GM12878 (cell line): Measurements from ENCODE around the gene APOBEC3C. TPM values are rescaled to one million over a fixed set of nuclear protein-coding genes. Genes with fewer than 3 reads are reported as not detected.
A peak's percentile ranks its signal among the peaks of the same experiment; 100 is the strongest.

ENCODE experiments used
- ASH2L ChIP-seq: fragments of 300-600, 200-600 bp; sonication (generic); IDR thresholded peaks from 2 replicates; pipeline ENCODE4 v1.6.1; 2017; ENCODE audit warnings: low read depth, mild to moderate bottlenecking, borderline replicate concordance
- CBX3 ChIP-seq: fragments of 200-600 bp; sonication (generic); IDR thresholded peaks from 2 replicates; pipeline ENCODE4 v1.6.1; 2016; ENCODE audit warnings: low read depth, borderline replicate concordance
- CBX5 ChIP-seq: sonication (generic); IDR thresholded peaks from 2 replicates; pipeline ENCODE4 v1.6.1; 2016; ENCODE audit warnings: low read depth, moderate library complexity, mild to moderate bottlenecking, inconsistent platforms
- CREB1 ChIP-seq: IDR thresholded peaks from 2 replicates; pipeline ENCODE4 v1.6.1; 2012; ENCODE audit warnings: low read depth, mild to moderate bottlenecking, inconsistent platforms
- EED ChIP-seq: sonication (generic); IDR thresholded peaks from 2 replicates; pipeline ENCODE4 v1.6.1; 2016; ENCODE audit warnings: antibody characterized with exemption, low read depth
- KDM1A ChIP-seq: fragments of 200-600 bp; sonication (generic); IDR thresholded peaks from 2 replicates; pipeline ENCODE4 v1.6.1; 2016; ENCODE audit warnings: borderline replicate concordance
- ZBED1 ChIP-seq: IDR thresholded peaks from 2 replicates; pipeline ENCODE4 v1.6.1; 2016; ENCODE audit warnings: borderline replicate concordance
- polyA plus RNA-seq, 11 experiments: library from polyadenylated mRNA; depleted of rRNA in 4 of 11; unstranded in 6 of 11; stranded (reverse) in 5 of 11; fragments of >200 nt; fragmentation: Nextera tagmentation in 4 of 11; fragmentation: Illumina TruSeq in 1 of 11; extraction: Ambion mirVana in 4 of 11; extraction: Trizol in 1 of 11; gene quantifications; 1 replicate in 1 of 11; 2 replicates in 10 of 11; pipeline versions ENCODE4 v1.2.1 to v1.2.3, GENCODE V29; 2011 to 2016; ENCODE audit warnings: inconsistent platforms in 2 of 11, missing spikeins in 2 of 11, low read depth in 1 of 11
- total RNA-seq, 4 experiments: library from RNA; depleted of rRNA in 3 of 4; stranded (reverse); fragments of >200 nt in 3 of 4; fragmentation: Illumina TruSeq in 1 of 4; extraction: Trizol in 1 of 4; gene quantifications; 2 replicates each; pipeline versions ENCODE4 v1.2.1 to v1.2.3, GENCODE V29; 2013 to 2021
- TF ChIP-seq, protein P1 (sequence below): fragments of 450-650 bp; formaldehyde crosslinking; IDR thresholded peaks from 2 replicates; pipeline ENCODE4 v1.4.0; 2020; ENCODE audit warnings: mild to moderate bottlenecking, moderate library complexity
- TF ChIP-seq, protein P2 (sequence below), 3 experiments: IDR thresholded peaks in 2 of 3; conservative IDR thresholded peaks in 1 of 3; 2 replicates each; pipeline ENCODE4 v1.5.1; 2011; ENCODE audit warnings: low read depth in 3 of 3, low read length in 3 of 3, mild to moderate bottlenecking in 3 of 3, control low read depth in 2 of 3, moderate library complexity in 2 of 3, inconsistent platforms in 1 of 3, mixed read lengths in 1 of 3; ENCODE audit not compliant: control insufficient read depth in 2 of 3, insufficient read depth in 1 of 3; ENCODE audit errors: extremely low read depth in 1 of 3

The APOBEC3C gene
- total and polyA plus RNA-seq, 10 of the 15 experiments (the other 5 are each of a cell fraction or from before 2014, with no cell fraction given) = 22.9 to 290 (median 156) TPM

DNA sequence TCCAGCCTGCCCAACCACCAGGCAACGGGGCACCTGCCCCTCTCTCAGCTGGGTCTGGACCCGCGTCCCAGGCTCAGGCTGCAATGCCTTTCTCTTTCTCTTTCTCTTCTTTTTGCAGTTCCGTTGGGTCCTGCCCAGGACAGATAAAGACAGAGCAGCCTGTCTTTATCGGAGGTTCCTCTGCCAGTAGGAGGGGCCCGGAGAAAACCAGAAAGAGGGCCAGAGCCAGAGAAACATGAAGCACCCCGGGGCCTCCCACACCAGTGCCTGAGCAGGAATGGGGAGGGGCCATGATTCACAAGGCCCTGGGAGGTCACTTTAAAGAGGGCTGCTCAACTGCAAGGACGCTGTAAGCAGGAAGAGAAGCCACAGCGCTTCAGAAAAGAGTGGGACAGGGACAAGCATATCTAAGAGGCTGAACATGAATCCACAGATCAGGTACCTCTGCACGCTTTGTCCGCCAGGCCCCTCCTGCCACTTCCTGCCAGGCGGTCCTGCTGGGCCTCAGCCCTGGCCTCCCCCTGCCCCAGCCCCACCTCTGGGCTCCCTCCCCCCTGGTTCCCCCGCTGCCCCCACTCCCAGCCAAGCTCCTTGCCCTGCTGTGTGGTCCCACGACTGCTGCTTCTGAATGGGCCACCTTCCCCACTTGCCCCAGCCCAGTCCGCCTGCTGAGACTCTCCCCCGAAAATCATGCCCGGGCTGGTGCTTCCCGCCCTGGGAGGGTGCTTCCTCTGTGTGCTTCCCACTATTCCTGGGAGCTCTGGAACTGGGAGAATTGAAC, at the start of gene APOBEC3C (continued):
- TF ChIP-seq, protein P1, sequence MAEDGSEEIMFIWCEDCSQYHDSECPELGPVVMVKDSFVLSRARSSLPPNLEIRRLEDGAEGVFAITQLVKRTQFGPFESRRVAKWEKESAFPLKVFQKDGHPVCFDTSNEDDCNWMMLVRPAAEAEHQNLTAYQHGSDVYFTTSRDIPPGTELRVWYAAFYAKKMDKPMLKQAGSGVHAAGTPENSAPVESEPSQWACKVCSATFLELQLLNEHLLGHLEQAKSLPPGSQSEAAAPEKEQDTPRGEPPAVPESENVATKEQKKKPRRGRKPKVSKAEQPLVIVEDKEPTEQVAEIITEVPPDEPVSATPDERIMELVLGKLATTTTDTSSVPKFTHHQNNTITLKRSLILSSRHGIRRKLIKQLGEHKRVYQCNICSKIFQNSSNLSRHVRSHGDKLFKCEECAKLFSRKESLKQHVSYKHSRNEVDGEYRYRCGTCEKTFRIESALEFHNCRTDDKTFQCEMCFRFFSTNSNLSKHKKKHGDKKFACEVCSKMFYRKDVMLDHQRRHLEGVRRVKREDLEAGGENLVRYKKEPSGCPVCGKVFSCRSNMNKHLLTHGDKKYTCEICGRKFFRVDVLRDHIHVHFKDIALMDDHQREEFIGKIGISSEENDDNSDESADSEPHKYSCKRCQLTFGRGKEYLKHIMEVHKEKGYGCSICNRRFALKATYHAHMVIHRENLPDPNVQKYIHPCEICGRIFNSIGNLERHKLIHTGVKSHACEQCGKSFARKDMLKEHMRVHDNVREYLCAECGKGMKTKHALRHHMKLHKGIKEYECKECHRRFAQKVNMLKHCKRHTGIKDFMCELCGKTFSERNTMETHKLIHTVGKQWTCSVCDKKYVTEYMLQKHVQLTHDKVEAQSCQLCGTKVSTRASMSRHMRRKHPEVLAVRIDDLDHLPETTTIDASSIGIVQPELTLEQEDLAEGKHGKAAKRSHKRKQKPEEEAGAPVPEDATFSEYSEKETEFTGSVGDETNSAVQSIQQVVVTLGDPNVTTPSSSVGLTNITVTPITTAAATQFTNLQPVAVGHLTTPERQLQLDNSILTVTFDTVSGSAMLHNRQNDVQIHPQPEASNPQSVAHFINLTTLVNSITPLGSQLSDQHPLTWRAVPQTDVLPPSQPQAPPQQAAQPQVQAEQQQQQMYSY (CRISPR knock-in tag) = no peak
- TF ChIP-seq ASH2L (no peak), CBX3 (no peak), CREB1 (0 out of 2 replicates have a peak, but pooled peaks have one; percentile 28), CBX5 (no peak), EED (no peak; the same call in none of the 2 replicates), KDM1A (no peak), ZBED1 (no peak)
- TF ChIP-seq, protein P2, sequence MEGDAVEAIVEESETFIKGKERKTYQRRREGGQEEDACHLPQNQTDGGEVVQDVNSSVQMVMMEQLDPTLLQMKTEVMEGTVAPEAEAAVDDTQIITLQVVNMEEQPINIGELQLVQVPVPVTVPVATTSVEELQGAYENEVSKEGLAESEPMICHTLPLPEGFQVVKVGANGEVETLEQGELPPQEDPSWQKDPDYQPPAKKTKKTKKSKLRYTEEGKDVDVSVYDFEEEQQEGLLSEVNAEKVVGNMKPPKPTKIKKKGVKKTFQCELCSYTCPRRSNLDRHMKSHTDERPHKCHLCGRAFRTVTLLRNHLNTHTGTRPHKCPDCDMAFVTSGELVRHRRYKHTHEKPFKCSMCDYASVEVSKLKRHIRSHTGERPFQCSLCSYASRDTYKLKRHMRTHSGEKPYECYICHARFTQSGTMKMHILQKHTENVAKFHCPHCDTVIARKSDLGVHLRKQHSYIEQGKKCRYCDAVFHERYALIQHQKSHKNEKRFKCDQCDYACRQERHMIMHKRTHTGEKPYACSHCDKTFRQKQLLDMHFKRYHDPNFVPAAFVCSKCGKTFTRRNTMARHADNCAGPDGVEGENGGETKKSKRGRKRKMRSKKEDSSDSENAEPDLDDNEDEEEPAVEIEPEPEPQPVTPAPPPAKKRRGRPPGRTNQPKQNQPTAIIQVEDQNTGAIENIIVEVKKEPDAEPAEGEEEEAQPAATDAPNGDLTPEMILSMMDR (IDR thresholded peaks at IDR 0.05 in 2 of 3, conservative IDR thresholded peaks at IDR 0.05 in 1 of 3; ENCODE audit: control insufficient read depth in 2 of 3, extremely low read depth in 1 of 3, insufficient read depth in 1 of 3, low read depth in 3 of 3, low read length in 3 of 3) = peak; percentile 7 to 46 (median 15); a peak in 3 of 6 replicates
- TF ChIP-seq, all 136 proteins: peak for 29
